HEK293 (cell line): ENCODE measurements around the gene AKR1C1.
"Not testable (repeated sequence)": the region's sequence is repeated elsewhere in the genome, so short reads cannot be mapped to it uniquely, and the experiment has no call there.

Experiments
- CTCF ChIA-PET: fragments of 350-600 bp; formaldehyde crosslinking; extraction: SDS; loops from one replicate; lab custom pipeline; 2021; ENCODE audit warnings: antibody characterized with exemption; lab: Yijun Ruan, JAX
- POLR2A ChIA-PET: fragments of 300-600 bp; formaldehyde crosslinking; extraction: SDS; loops from one replicate; lab custom pipeline; 2020; ENCODE audit warnings: antibody characterized with exemption, inconsistent platforms; lab: Yijun Ruan, JAX
- H3K27ac ChIP-seq: fragments of 200-500 bp; sonication (Bioruptor generic); 2 replicates; pipeline ENCODE4 v1.5.1; 2014; ENCODE audit warnings: low read depth, low read length, control low read depth, inconsistent platforms; ENCODE audit errors: extremely low read depth
- H3K36me3 ChIP-seq, 2 experiments: fragments of 200-500 bp in 1 of 2; sonication (Bioruptor generic) in 1 of 2; 1 replicate in 1 of 2; 2 replicates in 1 of 2; pipeline ENCODE4 v1.5.1; 2014 to 2017; ENCODE audit warnings: inconsistent platforms in 2 of 2, low read length in 2 of 2; ENCODE audit not compliant: control insufficient read depth in 2 of 2, insufficient read depth in 1 of 2
- H3K4me1 ChIP-seq: fragments of 200-500 bp; sonication (Bioruptor generic); 2 replicates; pipeline ENCODE4 v1.5.1; 2014; ENCODE audit warnings: mild to moderate bottlenecking, low read length, inconsistent platforms; ENCODE audit not compliant: control insufficient read depth, insufficient read depth
- H3K4me3 ChIP-seq: 2 replicates; pipeline ENCODE4 v1.5.1; 2011; ENCODE audit warnings: low read depth, mild to moderate bottlenecking, control low read depth, low read length, moderate library complexity
- H3K9me3 ChIP-seq: fragments of 200-500 bp; sonication (Bioruptor generic); 2 replicates; pipeline ENCODE4 v1.5.1; 2014; ENCODE audit warnings: low read depth, low read length, inconsistent platforms; ENCODE audit not compliant: control insufficient read depth, insufficient read depth
- KLF9 ChIP-seq: fragments of 450-650 bp; formaldehyde crosslinking; IDR thresholded peaks from 2 replicates; pipeline ENCODE4 v1.5.1; 2016; ENCODE audit warnings: missing biosample characterization, missing genetic modification characterization, low read depth
- SETDB1 ChIP-seq: IDR thresholded peaks from one replicate; pipeline ENCODE4 v1.6.1; 2017; ENCODE audit warnings: mild to moderate bottlenecking, low read length, moderate library complexity, mixed read lengths; ENCODE audit not compliant: insufficient read length
- ZBTB26 ChIP-seq: fragments of 450-650 bp; formaldehyde crosslinking; optimal IDR thresholded peaks from 2 replicates; pipeline ENCODE3; 2016; ENCODE audit warnings: missing biosample characterization, mild to moderate bottlenecking, missing genetic modification characterization
- ZIC2 ChIP-seq: fragments of 450-650 bp; formaldehyde crosslinking; IDR thresholded peaks from 2 replicates; pipeline ENCODE4 v1.5.1; 2016; ENCODE audit warnings: missing biosample characterization, missing genetic modification characterization
- ZNF138 ChIP-seq: fragments of 450-650 bp; formaldehyde crosslinking; IDR thresholded peaks from 2 replicates; pipeline ENCODE4 v1.5.1; 2016; ENCODE audit warnings: missing biosample characterization, missing genetic modification characterization, borderline replicate concordance
- ZNF202 ChIP-seq: fragments of 450-650 bp; formaldehyde crosslinking; IDR thresholded peaks from 2 replicates; pipeline ENCODE4 v1.5.1; 2016; ENCODE audit warnings: missing biosample characterization, missing genetic modification characterization, borderline replicate concordance
- ZNF280C ChIP-seq: fragments of 450-650 bp; formaldehyde crosslinking; IDR thresholded peaks from 2 replicates; pipeline ENCODE4 v1.5.1; 2016; ENCODE audit warnings: missing biosample characterization, missing genetic modification characterization
- ZNF488 ChIP-seq: fragments of 450-650 bp; formaldehyde crosslinking; IDR thresholded peaks from 2 replicates; pipeline ENCODE4 v1.5.1; 2016; ENCODE audit warnings: missing biosample characterization, missing genetic modification characterization
- ZNF549 ChIP-seq: fragments of 450-650 bp; IDR thresholded peaks from 2 replicates; pipeline ENCODE4 v1.5.1; 2018; ENCODE audit warnings: missing biosample characterization, missing genetic modification characterization, mild to moderate bottlenecking, inconsistent platforms, moderate library complexity
- ZNF747 ChIP-seq: fragments of 450-650 bp; formaldehyde crosslinking; IDR thresholded peaks from 2 replicates; pipeline ENCODE4 v1.5.1; 2016; ENCODE audit warnings: missing biosample characterization, missing genetic modification characterization
- ZNF776 ChIP-seq: fragments of 450-650 bp; formaldehyde crosslinking; IDR thresholded peaks from 2 replicates; pipeline ENCODE4 v1.5.0; 2017; ENCODE audit warnings: missing biosample characterization, missing genetic modification characterization, borderline replicate concordance
- ZSCAN18 ChIP-seq: fragments of 450-650 bp; formaldehyde crosslinking; IDR thresholded peaks from 2 replicates; pipeline ENCODE4 v1.5.1; 2016; ENCODE audit warnings: missing biosample characterization, missing genetic modification characterization
- ZXDB ChIP-seq: fragments of 450-650 bp; formaldehyde crosslinking; IDR thresholded peaks from 2 replicates; pipeline ENCODE4 v1.5.1; 2016; ENCODE audit warnings: missing biosample characterization, missing genetic modification characterization
- TF ChIP-seq, protein P1 (sequence below): fragments of 450-650 bp; formaldehyde crosslinking; IDR thresholded peaks from 2 replicates; pipeline ENCODE4 v1.5.1; 2016; ENCODE audit warnings: missing biosample characterization, missing genetic modification characterization

The AKR1C1 gene

DNA sequence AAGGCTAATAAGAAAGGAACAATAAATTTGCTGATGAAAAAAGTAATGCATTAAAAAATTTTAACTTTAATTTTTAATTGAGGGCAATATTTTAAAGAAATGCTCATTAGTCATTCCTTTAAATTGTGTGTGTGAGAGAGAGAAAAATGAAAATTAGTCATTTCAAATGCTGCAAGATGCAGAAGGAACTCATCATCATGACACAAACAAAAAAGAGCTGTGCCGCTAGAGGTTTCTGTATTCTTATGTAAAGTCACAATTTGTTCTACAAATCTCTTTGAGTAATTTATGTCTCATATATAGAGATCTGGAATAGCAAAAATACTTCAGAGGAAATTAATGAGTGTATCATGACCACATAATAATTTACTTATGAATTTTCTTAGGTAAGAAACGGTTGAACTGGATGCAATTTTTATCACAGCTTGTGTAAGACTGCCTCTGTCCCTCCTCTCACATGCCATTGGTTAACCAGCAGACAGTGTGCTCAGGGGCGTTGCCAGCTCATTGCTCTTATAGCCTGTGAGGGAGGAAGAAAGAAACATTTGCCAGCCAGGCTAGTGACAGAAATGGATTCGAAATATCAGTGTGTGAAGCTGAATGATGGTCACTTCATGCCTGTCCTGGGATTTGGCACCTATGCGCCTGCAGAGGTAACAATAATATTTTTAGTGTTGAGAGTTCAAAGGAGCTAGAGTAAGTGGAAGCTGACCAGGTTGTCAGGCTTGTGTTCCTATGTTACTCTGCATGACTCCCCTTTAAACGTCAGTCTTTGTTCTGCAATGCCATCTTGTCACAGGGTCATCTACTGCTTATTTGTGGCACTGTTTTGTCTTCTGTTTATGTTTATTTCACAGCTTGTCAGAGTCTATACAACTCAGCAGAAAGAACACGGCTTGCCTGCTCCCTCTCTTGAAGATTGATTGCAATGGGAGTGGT lies at the start of gene AKR1C1:
Gene AKR1C1, plus strand, starts transcription at position 540 of the 939 bp plus-strand sequence. Its CDS starts 30 bp downstream, at position 570.
- POLR2A ChIA-PET, CTCF ChIA-PET, H3K36me3 ChIP-seq, H3K9me3 ChIP-seq, H3K4me1 ChIP-seq, H3K27ac ChIP-seq, H3K4me3 ChIP-seq: not testable (repeated sequence)

DNA sequence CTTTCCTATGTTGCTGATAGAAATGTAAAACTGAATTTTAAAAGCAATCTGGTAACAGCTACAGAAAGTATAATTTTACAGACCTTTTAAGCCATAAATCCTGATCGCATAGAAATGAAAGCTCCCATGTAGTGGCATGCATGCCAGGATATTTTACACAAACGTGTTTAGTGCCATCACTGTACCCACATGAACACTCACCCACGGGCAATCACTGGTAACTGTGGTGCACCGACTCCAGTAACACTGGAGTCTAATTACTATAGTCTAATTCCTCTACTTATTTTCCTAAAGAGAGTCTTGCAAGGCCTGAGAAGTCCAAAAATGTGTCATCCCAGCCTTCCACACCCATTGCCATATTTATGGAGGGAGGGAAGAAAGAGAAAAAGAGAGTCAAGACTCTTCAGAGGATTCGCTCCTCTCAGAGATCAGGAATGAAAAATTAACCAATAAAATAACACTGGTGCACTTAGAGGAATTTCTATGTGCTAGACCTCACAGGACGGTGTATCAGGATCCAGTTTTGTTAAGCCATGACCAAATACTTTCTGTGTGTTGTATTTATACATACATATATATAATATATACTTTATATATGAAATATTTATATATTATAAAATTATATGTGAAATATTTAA lies 48.9 kb upstream of the AKR1C1 start:
- POLR2A ChIA-PET = no interaction called here
- Histone ChIP-seq H3K36me3 (no peaks in the 10 kb centered on the region), H3K4me1 (no peaks in the 10 kb centered on the region), H3K9me3 (no peaks in the 10 kb centered on the region)
- TF ChIP-seq ZBTB26 (tag by site-specific recombination) (no peak), ZNF488 (tag by site-specific recombination) (no peak), ZSCAN18 (tag by site-specific recombination) (no peak), ZIC2 (no peak), ZNF549 (tag by site-specific recombination) (no peak), ZNF202 (tag by site-specific recombination) (no peak), SETDB1 (no peak), ZNF776 (no peak), ZNF747 (tag by site-specific recombination) (no peak)
- TF ChIP-seq, protein P1, sequence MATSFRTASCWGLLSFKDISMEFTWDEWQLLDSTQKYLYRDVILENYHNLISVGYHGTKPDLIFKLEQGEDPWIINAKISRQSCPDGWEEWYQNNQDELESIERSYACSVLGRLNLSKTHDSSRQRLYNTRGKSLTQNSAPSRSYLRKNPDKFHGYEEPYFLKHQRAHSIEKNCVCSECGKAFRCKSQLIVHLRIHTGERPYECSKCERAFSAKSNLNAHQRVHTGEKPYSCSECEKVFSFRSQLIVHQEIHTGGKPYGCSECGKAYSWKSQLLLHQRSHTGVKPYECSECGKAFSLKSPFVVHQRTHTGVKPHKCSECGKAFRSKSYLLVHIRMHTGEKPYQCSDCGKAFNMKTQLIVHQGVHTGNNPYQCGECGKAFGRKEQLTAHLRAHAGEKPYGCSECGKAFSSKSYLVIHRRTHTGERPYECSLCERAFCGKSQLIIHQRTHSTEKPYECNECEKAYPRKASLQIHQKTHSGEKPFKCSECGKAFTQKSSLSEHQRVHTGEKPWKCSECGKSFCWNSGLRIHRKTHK (tag by site-specific recombination) = no peak
- TF ChIP-seq, all 188 proteins: peak for 0
- H3K4me3 ChIP-seq = no peak overlapping the region
- no peak overlapping the region for H3K27ac ChIP-seq
- CTCF ChIA-PET = no interaction called here

- no peak for TF ChIP-seq KLF9 (tag by site-specific recombination)
- TF ChIP-seq ZNF138 (tag by site-specific recombination) = no peak
- no peak for TF ChIP-seq ZNF280C (tag by site-specific recombination)
- no peak for TF ChIP-seq ZXDB (tag by site-specific recombination)
- POLR2A ChIA-PET = no interaction called here
- CTCF ChIA-PET = interaction anchor here (0.5 kb wide), 1 partner anchor 519 kb away, joined by 3 read pairs; no protein-coding TSS in a partner anchor
- Histone ChIP-seq H3K36me3 (no peaks in the 10 kb centered on the region), H3K9me3 (no peaks in the 10 kb centered on the region), H3K27ac (no peak overlapping the region), H3K4me1 (no peaks in the 10 kb centered on the region), H3K4me3 (no peak overlapping the region)
Observed at GRCh38 chr10:4916086-4916716, 47.0 kb upstream of the AKR1C1 start.
